Effector CD8-positive, alpha-beta T cell (primary cell): ENCODE measurements around the gene ZNF24.
A peak's percentile ranks its signal among the peaks of the same experiment; 100 is the strongest.

ENCODE experiments used
- DNase-seq: peaks from one replicate; lab custom pipeline; 2025; lab: John Stamatoyannopoulos, UW

The ZNF24 gene

GRCh38 chr18:35296060-35296459 lies 48.2 kb downstream of the ZNF24 start:
- DNase-seq, result no peak

- DNase-seq, result no peak
Observed at GRCh38 chr18:35291166-35291565, 53.1 kb downstream of the ZNF24 start.

GRCh38 chr18:35290094-35290735 lies 54.0 kb downstream of the ZNF24 start, which contains the start of gene ZSCAN30:
ZSCAN30 (minus strand) TSS chr18:35290229; CDS start chr18:35264352, 25,877 bp downstream.
- DNase-seq, result peak; percentile 92

- DNase-seq, result peak; percentile 28
Observed at GRCh38 chr18:35289727-35290093, 54.5 kb downstream of the ZNF24 start.

- no peak for DNase-seq
Observed at GRCh38 chr18:35289293-35289692, 54.9 kb downstream of the ZNF24 start.

GRCh38 chr18:35284841-35285240 lies 59.4 kb downstream of the ZNF24 start:
- DNase-seq, result no peak

GRCh38 chr18:35283923-35284794 lies 60.1 kb downstream of the ZNF24 start:
- no peak for DNase-seq

GRCh38 chr18:35282353-35282752 lies 61.9 kb downstream of the ZNF24 start:
- DNase-seq, result no peak
